ENCODE measurements around the gene BRMS1.
"Not testable (repeated sequence)": the region's sequence is repeated elsewhere in the genome, so short reads cannot be mapped to it uniquely, and the experiment has no call there.

Gene BRMS1

DNA sequence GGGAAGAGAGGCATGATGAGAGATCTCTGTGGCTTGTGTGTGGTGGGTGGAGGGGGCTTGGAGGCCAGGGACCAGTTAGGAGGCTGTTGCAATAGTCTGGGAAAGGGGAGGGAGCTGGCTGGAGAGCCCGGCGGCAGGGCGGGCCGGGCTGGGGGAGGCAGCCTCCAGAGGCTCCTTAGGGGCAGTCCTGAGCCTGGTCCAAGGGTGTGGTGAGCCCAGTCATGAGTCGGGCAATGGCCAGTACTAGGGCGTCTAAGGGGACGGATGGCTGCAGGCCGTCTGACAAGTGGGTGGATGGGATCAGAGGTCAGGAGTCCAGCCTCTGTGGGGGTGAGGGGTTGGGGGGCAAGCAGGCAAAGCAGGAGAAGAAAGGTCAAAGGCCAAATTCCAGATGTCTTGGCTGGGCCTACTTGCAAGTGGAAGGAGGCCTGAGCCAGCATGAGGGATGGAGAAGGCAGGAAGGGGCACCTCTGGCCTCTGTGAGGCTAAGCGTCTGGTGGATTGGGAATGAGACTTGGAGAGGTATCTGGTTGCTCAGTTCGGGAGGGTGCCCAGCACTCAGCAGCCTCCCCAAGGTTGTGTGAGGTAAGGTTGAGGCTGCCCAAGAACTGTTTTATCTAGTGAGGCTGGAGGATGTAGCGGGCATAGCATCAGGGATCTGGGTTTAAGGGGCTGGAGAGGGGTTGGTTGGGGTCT is 22.0 kb downstream of the BRMS1 start:
- DNase-seq (ENCODE audit: low read depth): no peak

DNA sequence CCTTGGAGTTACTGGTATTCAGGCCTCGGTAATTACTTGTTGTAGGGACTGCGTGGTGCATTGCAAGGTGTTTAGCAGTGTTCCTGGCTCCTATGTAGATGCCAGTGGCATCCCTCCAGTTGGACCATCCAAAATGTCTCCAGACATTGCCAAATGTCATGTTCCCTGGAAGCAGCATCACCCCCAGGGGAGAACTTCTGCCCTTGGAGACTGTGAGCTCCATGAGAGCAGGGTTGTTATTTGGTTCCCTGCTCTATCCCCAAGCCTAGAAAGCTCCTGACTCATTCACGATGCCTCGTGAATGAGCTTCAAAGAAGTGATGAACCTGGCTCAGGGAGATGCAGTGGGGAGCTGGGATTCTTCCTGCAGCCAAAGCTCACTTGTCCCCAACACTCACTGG is 23.3 kb downstream of the BRMS1 start:
- no peak for DNase-seq (ENCODE audit: low read depth)

DNA sequence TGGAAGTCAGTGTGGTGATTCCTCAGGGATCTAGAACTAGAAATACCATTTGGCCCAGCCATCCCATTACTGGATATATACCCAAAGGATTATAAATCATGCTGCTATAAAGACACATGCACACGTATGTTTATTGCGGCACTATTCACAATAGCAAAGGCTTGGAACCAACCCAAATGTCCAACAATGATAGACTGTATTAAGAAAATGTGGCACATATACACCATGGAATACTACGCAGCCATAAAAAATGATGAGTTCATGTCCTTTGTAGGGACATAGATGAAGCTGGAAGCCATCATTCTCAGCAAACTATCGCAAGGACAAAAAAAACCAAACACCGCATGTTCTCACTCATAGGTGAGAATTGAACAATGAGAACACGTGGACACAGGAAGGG is 24.2 kb downstream of the BRMS1 start:
- not testable (repeated sequence) for DNase-seq (ENCODE audit: low read depth)

DNA sequence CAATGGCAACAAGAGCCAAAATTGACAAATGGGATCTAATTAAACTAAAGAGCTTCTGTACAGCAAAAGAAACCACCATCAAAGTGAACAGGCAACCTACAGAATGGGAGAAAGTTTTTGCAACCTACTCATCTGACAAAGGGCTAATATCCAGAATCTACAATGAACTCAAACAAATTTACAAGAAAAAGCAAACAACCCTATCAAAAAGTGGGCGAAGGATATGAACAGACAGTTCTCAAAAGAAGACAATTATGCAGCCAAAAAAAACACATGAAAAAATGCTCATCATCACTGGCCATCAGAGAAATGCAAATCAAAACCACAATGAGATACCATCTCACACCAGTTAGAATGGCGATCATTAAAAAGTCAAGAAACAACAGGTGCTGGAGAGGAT is 24.6 kb downstream of the BRMS1 start:
- DNase-seq (ENCODE audit: low read depth): not testable (repeated sequence)

DNA sequence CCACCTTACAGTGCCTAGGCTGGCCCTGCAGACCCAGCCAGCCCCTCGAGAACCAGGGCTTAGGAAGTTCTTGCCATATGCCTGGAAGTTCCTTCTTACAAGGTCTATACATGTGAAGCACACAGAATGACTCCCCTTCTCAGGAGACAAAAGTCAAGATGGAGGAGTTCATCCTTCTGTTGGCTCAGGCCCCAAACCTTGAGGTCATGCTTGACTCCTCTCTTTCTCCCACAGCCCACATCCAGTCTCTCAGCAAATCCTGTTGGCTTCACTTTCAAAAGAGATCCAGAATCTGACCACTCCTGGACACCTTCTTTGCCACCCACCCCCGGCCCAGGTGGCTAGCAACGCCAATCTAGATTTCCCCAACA is 26.3 kb downstream of the BRMS1 start:
- DNase-seq (ENCODE audit: low read depth): no peak

DNA sequence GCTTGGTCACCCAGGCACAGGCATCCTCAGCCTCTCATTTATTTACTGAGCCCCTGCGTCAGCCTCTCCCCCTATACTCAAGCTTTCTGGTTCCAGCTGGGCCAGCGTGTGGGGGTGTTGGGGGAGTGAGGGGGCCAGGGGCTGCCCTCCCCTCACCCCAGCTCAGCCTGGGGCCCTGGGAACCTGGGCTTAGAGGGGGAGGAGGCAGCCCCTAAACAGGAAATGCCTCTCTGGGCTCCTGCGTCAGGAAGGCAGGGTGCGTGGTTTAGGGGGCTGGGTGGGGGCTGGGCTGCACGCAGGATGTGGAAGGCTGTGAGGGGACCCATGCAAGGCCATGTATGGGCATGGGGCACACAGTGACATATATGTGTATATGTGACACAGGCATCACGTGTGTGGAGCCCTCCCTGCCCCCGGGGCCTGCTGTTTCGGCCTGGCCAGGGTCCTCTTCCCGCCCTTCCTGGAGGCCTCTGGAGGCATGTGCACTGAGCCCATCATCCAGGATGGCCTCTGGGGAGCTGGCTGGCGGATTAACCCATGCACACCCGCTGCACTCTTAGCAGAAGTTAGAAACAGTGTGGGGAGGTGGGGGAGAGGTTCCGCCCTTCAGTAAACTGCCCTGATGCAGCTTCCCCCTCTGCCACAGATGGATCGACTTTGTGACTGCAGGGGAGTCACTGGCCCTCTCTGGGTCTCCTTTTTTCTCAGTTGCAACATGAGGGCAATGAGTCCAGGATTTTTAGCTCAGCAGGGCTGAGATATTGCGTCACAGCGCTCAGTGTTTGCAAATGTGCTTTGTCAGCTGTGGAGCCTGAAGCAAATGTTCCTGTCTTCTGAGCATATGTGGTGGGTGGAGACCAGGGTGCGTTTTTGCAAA is 26.9 kb downstream of the BRMS1 start:
- DNase-seq (ENCODE audit: low read depth): no peak

DNA sequence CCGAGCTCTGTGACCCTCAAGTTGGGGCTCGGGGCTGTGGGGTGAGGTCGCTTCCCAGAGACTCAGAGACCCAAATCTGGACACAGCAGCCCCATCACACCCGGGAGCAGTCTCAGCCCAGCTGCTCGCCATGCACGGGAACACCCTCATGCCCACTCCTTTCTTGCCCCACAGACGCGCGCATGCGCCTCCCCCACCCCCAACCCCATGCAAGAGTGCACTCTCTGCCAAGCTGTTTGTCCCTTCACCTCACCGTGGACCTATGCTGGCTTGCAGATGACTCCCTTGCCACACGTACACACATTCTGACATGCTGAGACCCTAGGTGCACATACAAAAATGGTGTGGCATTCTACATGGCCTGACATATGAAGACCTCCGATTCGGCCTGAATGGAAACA is 27.6 kb downstream of the BRMS1 start:
- DNase-seq (ENCODE audit: low read depth): no peak

DNA sequence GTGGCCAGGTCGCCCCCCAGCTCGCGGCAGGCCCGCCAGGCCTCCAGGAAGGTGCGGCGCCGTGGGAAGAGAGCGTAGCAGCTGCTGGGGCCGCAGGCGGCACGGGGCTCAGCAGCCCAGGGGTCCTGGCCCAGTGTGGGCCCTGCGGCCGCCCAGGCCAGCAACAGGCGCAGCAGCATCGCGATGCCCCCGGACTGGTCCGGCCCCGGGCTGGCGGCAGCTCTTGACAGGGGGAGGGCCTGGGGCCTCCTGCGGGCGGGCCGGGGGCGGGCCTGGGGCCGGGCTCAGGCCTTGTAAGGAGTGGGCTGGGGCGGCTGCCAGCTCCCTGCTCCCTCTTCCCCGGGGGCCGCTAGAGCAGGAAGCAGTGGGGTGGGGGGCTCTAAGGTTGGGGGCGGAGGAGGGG is 28.1 kb downstream of the BRMS1 start, which contains the start of gene CD248:
CD248 (minus strand) TSS at position 196 of the 403 bp plus-strand sequence; CDS start at position 179, 17 bp downstream.
- no peak for DNase-seq (ENCODE audit: low read depth)

DNA sequence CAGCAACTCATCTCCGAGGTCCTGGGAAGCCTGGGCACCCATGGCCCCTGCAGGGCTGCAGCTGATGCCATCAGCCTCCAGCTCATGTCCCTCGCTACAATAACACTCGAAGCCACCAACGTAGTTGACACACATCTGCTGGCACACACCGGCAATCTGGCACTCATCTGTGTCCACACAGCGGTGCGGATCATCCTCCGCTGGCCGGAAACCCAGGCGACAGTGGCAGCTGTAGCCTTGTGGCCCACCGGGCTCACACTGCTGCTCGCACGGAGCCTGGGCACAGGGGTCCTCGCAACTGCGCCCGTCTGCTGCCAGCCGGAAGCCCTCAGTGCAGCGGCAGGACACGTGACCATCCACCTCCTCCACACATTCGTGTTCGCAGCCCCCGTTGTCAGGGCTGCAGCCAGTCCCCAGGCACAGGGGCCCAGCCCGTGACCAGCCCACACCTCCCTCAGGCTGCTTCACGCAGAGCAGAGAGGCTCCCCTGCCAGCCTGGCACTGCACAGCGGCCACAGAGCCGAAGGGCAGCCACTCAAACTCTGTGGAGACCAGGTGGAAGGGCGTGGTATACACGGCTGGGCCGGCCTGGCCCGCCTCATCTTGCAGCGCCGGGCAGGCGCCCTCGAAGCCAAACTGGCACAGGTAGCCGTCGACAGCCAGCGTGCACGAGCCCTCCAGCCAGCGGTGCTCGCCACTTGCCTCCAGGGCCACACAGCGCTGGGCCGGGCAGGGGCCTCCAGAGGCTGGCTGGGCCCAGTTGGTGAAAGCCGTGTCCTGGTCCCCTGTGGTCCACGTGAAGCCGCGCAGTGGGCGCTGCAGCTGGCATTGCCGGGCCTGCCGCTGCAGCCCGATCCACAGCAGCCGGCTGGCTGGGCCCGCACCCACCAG is 28.7 kb downstream of the BRMS1 start:
- DNase-seq (ENCODE audit: low read depth): no peak

DNA sequence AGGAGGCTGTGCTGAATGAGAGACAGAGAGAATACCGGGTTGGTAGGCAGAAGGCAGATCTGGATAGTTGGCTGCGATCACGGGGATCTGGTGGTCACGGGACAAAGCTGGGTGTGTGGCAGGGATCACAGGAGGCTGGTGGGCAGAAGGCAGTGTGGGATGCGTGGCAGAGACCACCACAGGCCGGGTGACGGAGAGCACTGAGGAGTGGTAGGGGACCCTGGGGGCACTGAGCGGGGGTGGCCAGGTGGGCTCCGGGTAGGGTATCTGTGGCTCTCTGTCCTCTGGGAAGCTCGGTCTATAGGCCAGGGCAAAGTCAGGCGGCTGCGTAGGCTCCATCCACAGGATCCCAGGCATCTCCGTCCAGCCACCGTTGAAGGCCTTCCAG is 29.4 kb downstream of the BRMS1 start:
- DNase-seq (ENCODE audit: low read depth): no peak

DNA sequence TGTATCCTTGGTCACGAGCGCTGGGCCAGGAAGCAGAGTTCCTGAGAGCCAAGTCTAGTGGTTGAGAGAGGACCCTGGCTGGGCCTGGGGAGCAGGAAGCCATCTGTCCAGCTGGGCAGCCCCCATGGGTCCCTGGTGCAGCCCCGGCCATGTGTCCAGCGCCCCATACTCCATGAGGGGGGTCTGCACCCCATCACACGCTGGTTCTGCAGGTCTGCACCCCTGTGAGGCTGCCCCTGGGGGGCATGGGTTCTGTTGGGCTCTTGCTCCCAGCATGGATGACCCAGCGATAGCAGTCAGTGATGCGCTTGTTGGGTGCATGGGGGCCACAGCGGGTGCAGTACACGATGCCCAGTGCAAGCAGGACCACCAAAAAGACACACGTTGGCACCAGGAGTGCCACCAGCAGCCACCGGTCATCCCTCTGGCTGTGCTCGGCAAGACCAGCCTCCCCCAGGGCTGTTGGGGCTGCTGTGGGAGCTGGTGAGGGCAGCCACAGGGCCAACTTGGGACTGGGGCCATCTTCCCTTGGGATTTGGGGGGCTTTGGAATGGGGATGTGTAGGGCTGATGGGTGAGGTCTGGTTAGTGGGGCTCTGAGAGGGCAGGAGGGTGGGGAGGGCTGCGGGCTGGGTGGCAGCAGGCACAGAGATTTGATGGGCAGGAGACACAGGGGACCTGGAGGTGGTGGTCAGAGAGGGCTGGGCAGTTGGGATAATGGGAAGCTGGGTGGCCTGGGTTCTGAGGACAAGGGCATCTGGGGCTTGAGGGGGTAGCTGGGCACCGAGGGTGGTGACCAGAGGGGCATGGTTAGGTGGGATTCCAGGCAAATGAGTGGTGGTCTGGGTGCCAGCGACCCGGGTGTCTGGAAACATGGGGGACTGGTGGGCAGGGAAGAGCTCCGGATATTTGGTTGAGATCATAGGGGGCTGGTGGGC is 30.1 kb downstream of the BRMS1 start:
- DNase-seq (ENCODE audit: low read depth): no peak

DNA sequence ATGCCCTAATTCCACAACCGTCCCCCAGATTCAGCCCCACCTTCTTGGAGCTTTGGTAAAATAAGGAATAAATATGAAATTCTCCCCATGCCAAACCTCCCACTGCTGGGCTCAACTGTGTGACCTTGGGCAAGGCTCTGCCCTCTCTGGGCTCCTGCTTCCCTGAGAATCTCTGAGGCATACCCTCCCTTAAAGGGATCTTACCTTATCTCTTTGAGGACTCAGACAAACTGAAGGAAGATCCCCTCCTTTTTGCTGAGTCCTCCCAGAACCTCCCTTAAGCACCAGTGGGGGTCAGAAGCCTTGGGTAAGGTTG is 30.8 kb downstream of the BRMS1 start:
- DNase-seq (ENCODE audit: low read depth): no peak

DNA sequence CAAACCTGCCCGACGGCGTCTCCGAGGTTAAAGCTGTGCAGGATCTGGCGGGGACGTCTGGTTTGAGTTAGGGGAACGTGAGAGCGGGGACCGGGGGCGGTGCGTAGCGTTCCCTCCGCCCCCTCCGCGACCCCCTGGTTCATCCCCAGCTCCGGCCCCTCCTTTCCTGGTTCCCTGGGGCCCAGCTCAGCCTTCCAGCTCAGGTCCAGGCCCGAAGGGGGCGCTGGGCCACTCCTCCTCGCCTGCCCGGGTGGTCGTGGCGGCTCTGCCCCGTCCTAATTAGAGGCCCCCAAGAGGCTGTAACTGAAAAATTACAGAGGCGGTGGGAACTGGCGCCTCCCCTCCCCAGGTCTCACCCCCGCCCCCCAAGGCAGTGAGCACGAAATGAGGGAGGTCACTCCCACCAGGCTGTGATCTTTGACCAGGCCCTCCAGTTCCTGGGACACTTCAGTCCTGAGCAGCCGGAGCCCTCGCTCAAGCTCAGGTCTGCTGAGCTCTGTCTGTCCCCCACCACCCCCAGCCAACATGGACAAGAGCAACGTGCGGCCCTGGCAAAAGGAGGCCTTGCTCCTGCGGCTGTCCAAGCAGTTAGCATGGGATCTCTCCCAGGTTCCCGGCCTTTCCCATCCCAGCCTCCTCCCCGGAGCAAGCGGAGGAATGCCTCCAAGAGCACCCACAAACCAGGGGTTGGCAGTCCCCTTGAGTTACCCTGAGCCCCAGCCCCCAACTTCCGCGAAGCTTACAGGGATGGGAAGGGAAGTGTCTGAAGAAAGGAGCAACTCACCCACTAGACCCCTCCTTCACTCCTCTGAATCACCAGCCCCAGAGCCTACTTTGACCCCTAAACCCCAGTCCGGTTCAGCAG is 31.4 kb downstream of the BRMS1 start:
- no peak for DNase-seq (ENCODE audit: low read depth)

DNA sequence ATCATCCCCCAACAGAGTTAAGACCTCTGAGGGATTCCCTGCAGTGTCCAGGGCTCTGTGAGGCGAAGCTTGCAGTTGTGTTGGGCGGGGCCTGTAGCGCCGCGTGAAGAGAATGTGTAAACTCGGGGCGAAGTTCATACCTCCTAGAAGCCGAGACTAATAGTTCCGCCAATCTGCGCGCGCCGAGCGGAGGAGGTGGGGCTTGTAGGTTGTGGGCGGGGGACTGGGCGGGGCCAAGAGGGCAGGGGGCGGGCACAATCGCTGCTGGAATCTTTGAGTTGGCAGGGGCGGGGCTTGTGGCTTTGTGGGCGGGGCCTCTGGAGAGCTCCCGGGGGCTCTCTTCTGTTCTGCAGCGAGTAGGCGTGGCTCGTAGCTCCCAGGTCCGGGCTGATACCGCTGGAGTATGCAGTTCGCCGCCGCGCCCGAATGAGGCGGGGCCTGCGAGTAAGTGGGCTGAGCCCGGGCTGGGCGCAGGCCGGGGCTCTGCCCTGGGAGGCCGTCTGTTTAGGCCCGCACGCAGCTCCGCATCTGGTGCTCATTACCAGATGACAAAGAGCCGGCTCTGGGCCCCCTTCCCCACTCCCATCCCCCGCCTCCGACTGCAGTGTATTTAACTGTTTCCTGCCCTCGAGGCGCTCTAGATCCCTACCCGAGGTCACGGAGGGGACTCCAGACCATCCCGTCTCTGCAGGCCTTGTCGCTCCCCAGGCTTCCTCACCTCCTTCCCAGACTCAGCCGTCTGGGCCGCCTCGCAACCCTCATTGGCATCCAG is 32.2 kb downstream of the BRMS1 start:
- DNase-seq (ENCODE audit: low read depth): peak; percentile 95

DNA sequence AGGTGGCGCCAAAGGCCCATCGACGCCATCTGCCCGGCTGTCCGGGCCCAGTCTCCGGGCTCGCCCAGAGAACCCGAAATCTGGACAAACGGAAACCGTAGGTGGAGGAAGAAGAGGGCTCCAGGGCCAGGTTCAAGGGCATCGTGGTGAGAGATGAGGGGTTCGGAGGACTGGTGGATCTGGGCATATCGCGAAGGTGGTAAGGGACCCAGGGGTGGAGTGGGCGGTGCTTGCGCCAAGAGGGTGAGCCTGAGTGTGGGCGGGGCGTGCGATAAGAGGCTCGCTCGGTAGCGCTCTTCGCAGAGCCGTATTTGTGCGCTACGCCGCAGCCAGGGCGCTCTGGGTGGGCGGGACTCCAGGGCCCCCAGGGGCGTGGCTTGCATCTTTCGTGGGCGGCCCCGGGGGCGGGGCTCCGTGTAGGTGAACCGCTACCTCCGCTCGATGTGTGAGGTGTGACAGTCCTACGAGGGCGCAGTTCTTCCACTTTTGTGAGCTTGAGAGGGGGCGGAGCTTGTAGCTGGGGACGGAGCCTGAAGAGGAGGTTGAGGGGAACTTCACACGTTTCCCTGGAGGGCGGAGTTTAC is 32.8 kb downstream of the BRMS1 start:
- peak; percentile 99 for DNase-seq (ENCODE audit: low read depth)

DNA sequence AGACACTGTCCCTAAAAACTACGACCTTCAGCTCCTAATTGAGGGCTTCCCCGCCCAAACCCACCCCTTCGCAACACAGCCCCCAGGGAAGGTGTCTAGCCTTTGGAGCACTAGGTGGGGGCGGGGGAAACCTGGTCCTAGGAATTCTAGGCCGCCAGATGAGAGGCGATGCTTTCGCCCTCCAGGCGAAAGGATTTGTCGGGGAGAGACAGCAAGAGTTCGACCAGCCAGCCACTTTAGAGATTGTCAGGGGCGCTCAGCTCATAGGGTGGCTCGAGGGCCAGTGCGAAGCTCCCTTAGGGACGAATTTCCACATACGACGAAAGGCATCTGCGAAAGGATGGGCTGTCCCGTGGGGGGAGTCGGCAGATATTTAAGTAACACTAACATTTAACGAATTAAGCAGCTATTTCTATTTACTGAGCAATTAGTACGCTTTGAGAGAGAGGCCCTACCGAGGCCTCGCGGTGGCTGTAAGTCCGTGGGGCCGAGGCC is 33.4 kb downstream of the BRMS1 start:
- no peak for DNase-seq (ENCODE audit: low read depth)

DNA sequence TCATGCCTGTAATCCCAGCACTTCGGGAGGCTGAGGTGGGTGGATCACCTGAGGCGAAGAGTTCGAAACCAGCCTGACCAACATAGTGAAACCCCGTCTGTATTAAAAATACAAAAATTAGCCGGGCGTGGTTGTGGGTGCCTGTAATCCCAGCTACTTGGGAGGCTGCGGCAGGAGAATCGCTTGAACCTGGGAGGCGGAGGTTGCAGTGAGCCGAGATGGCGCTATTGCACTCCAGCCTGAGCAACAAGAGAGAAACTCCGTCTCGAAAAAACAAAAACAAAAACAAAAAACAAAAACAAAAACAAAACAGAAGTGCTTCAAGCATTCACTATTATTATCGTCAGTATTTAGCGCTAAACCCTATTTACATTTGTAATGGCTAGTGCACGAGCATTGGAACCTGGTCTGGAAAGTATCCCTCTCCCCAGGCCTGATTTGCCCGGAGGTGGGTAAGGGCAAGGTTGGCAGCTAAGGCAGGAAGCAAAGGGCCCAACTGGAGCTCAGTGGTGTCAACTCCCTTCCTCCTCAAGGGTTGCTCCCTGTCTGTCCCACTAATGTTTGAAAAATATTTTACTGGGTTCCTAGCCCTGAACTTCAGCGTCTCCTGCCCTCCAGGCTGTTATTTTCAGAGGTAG is 34.0 kb downstream of the BRMS1 start:
- DNase-seq (ENCODE audit: low read depth): not testable (repeated sequence)

DNA sequence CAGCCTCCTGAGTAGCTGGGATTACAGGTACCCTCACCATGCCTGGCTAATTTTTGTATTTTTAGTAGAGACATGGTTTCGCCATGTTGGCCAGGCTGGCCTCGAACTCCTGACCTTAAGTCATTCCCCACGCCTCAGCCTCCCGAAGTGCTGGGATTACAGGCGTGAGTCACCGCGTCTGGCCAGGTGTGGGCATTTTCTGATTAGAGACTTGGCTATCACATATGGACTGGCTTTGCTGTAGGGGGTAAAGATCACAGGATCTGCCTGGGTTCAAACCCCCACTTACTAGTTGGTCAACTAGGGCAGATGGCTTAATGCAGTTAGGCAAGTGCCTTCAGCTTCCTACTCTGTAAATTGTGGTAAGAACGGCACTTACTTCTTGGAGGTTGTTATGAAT is 34.6 kb downstream of the BRMS1 start:
- no peak for DNase-seq (ENCODE audit: low read depth)

DNA sequence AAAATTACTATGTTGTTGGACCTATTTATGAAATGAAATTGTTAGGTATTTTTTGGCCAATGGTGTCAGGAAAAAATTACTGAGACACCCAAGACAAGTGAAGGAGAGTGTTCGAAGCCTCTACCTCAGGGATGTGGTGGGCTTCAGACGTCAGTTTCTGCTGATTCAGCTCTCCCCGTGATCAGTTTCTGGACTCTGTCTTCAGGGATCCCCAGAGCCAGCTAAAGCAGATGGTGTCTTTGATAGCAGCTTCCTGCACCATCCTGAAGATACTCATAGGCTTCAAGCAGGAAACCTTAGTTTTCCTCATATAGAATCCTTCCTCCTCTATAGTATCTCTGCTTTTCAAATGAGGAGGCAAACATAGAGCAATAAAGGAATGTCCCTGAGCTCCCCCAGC is 35.4 kb downstream of the BRMS1 start:
- no peak for DNase-seq (ENCODE audit: low read depth)

All from stimulated activated CD4-positive, alpha-beta T cell treated with anti-CD3 and anti-CD28 coated beads, Interleukin-2, amount 100 ng/mL, for 4 hours (primary cell).